Stimulated activated CD8-positive, alpha-beta memory T cell treated with anti-CD3 and anti-CD28 coated beads, Interleukin-4, amount 100 ng/mL, for 4 hours (primary cell): Measurements from ENCODE around the gene BTG1.

Experiments
- DNase-seq, 2 donors: peaks; one replicate each; pipeline ENCODE4 v3.0.0-alpha.2; 2020; ENCODE audit warnings: low read depth in 2 of 2, low spot score in 1 of 2

BTG1 gene

GRCh38 chr12:92145731-92146496, at the start of gene BTG1:
TSS of gene BTG1 (minus strand) at chr12:92145846. CDS start at chr12:92145535, 311 bp downstream.
- peak; percentile 95 to 98 for DNase-seq

- DNase-seq, result no peak
These were observed 48.9 kb upstream of the BTG1 start for GRCh38 chr12:92194561-92194960.

- DNase-seq, result no peak
These were observed 48.2 kb upstream of the BTG1 start for GRCh38 chr12:92193846-92194245.

GRCh38 chr12:92193063-92193462, 47.4 kb upstream of the BTG1 start:
- no peak for DNase-seq

GRCh38 chr12:92192360-92192759, 46.7 kb upstream of the BTG1 start:
- DNase-seq, result no peak

- DNase-seq, result no peak
These were observed 45.4 kb upstream of the BTG1 start for GRCh38 chr12:92191061-92191460.

- DNase-seq, result no peak
These were observed 43.0 kb upstream of the BTG1 start for GRCh38 chr12:92188517-92189188.

- DNase-seq, result no peak
These were observed 40.4 kb upstream of the BTG1 start for GRCh38 chr12:92186038-92186470.

GRCh38 chr12:92185052-92185451, 39.4 kb upstream of the BTG1 start:
- no peak for DNase-seq

GRCh38 chr12:92183575-92183974, 37.9 kb upstream of the BTG1 start:
- no peak for DNase-seq

- no peak for DNase-seq
These were observed 32.7 kb upstream of the BTG1 start for GRCh38 chr12:92178340-92178739.

GRCh38 chr12:92176646-92177045, 31.0 kb upstream of the BTG1 start:
- DNase-seq, result no peak

GRCh38 chr12:92175961-92176360, 30.3 kb upstream of the BTG1 start:
- no peak for DNase-seq

GRCh38 chr12:92170050-92170449, 24.4 kb upstream of the BTG1 start:
- no peak for DNase-seq

- no peak for DNase-seq
These were observed 21.4 kb upstream of the BTG1 start for GRCh38 chr12:92167075-92167474.

GRCh38 chr12:92164712-92165111, 19.1 kb upstream of the BTG1 start:
- no peak for DNase-seq

GRCh38 chr12:92162079-92162478, 16.4 kb upstream of the BTG1 start:
- no peak for DNase-seq

- DNase-seq, result no peak
These were observed 13.3 kb upstream of the BTG1 start for GRCh38 chr12:92158796-92159439.

GRCh38 chr12:92156704-92157395, 11.2 kb upstream of the BTG1 start:
- DNase-seq, result no peak

- DNase-seq, result no peak
These were observed 10.5 kb upstream of the BTG1 start for GRCh38 chr12:92156139-92156538.

GRCh38 chr12:92155733-92156132, 10.1 kb upstream of the BTG1 start:
- no peak for DNase-seq

- DNase-seq, result no peak
These were observed 6.3 kb upstream of the BTG1 start for GRCh38 chr12:92151916-92152315.
